ENCODE data around the gene WNT3A. TPM values are rescaled to one million over a fixed set of nuclear protein-coding genes. Genes with fewer than 3 reads are reported as not detected.

WNT3A gene
- total RNA-seq, 1 experiment from 2014 or later, result 0.24 TPM

DNA sequence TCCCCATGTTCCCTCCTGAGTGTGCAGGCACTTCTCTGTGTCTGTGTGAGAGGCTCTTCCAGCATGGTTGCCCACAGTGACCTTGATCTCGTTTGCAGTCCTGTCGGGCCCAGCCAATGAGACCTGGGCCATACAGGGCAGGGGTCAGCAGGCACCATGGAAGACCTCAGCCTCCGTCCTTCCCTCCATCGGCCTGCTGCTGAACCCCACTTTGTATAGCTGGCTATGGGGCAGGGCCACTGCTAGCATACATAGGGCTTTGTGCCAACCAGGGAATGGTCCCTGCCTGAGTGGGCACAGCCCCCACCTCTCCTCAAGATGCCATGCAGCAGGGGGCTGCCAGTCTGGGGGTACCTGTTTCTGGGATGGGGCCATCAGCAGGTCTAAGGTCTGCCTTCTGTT is 92.5 kb downstream of the WNT3A start:
- no peak overlapping the region for H3K27ac ChIP-seq

DNA sequence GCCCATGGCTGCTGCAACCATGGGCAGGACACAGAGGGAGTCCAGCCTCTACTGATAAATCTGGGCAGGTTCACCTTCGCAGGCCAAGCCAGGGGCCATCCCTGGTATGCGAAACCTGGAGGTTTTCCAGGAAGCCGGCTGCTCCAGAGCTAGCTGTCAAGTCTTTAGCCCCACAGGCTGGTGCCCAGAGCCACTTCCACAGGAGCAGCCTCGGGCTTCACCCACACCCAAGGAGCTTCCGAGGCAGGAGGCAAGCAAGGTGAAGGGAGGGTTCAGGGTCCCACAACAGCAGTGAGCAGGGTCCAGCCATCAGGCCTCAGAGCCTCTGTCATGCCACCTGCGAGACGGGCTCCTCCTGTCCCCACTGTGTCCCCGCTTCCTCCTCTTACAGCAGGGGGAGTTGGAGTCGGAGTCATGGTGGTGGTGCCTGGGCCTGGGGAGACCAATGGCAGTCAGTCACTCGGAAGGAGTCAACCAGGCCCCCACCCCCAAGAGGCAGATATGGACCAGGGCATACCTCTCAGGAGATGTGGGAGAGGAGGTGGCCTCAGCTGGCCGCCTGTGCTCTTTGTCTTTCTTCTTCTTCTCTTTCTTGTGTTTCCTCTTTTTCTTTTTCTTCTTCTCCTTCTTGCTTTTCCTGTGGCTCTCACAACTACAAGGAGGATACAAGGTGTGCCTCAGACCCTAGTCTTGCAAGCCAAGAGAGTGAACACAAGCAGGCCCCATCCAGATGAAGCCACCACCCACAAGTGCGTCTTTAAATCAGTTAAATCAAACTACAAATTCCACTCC is 94.2 kb downstream of the WNT3A start:
- Histone ChIP-seq H3K4me2 (peak overlapping the region; percentile 45), H2AFZ (no peak overlapping the region)
- intact Hi-C loops (cut with micrococcal nuclease; ENCODE audit: unreplicated experiment), result no loop called here

More for the DNA sequence above, 92.5 kb downstream of the WNT3A start:
- BruUV-seq (replicated peaks), result no TSS peak
- Histone ChIP-seq H3K4me2 (no peak overlapping the region), H3K9me3 (ENCODE audit: insufficient read depth, low read depth) (no peaks in the 10 kb centered on the region; the same call in 1 of the 2 replicates), H3K9me2 (ENCODE audit: insufficient read depth) (no peaks in the 10 kb centered on the region), H2AFZ (no peak overlapping the region), H3K79me2 (ENCODE audit: low read depth) (peaks cover 37% of the 10 kb centered on the region), H3K4me1 (replicated peaks; ENCODE audit: insufficient read depth) (peaks cover 8% of the 10 kb centered on the region; the same call in 1 of the 2 replicates), H4K20me1 (ENCODE audit: insufficient read depth) (peaks cover 61% of the 10 kb centered on the region), H3K27me3 (ENCODE audit: insufficient read depth, low read depth) (no peaks in the 10 kb centered on the region), H3K4me3 (no peak overlapping the region), H3K36me3 (ENCODE audit: low read depth) (peaks cover 22% of the 10 kb centered on the region; the same call in 1 of the 2 replicates), H3F3A (ENCODE audit: insufficient read depth, low read depth) (peaks cover 69% of the 10 kb centered on the region)
- no peak for TF ChIP-seq EZH2 (IDR thresholded peaks at IDR 0.05; ENCODE audit: low read depth)
- TF ChIP-seq, protein P1, sequence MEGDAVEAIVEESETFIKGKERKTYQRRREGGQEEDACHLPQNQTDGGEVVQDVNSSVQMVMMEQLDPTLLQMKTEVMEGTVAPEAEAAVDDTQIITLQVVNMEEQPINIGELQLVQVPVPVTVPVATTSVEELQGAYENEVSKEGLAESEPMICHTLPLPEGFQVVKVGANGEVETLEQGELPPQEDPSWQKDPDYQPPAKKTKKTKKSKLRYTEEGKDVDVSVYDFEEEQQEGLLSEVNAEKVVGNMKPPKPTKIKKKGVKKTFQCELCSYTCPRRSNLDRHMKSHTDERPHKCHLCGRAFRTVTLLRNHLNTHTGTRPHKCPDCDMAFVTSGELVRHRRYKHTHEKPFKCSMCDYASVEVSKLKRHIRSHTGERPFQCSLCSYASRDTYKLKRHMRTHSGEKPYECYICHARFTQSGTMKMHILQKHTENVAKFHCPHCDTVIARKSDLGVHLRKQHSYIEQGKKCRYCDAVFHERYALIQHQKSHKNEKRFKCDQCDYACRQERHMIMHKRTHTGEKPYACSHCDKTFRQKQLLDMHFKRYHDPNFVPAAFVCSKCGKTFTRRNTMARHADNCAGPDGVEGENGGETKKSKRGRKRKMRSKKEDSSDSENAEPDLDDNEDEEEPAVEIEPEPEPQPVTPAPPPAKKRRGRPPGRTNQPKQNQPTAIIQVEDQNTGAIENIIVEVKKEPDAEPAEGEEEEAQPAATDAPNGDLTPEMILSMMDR (conservative IDR thresholded peaks at IDR 0.05), result no peak
- ChIA-PET CTCF (no interaction called here), POLR2A (ENCODE audit: unreplicated experiment) (no interaction called here)
- no peak for DNase-seq
- intact Hi-C loops (cut with micrococcal nuclease; ENCODE audit: unreplicated experiment), result no loop called here

DNA sequence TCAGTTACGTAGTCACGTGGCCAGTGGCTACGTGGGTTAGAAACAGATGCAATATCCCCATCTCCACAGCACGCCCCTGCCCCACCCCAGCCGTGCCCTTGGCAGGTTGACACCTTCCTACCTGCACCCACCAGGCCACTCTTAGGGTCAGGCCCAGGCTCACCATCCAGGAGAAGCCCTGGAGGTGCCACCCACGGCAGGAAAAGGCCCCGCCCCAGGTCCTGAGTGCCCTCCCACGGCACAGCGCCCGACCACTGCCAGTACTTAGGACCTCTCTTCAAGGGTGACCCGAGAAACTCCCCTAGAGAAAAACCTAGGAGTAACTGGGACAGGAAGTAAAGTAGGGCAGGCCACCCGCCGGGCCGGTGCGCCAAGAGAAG is 94.8 kb downstream of the WNT3A start:
- peak in 1 of 2 experiments; percentile 29 for DNase-seq
- POLR2A ChIA-PET (ENCODE audit: unreplicated experiment), result no interaction called here

More for the DNA sequence above, 94.2 kb downstream of the WNT3A start:
- peaks cover 60% of the 10 kb centered on the region for H3F3A ChIP-seq (ENCODE audit: insufficient read depth, low read depth)
- no peaks in the 10 kb centered on the region for H3K27me3 ChIP-seq (ENCODE audit: insufficient read depth, low read depth)
- peaks cover 44% of the 10 kb centered on the region for H4K20me1 ChIP-seq (ENCODE audit: insufficient read depth)
- H3K27ac ChIP-seq, result no peak overlapping the region
- TSS peak; percentile 27 for BruUV-seq (replicated peaks)
- H3K9me2 ChIP-seq (ENCODE audit: insufficient read depth), result no peaks in the 10 kb centered on the region
- H3K4me1 ChIP-seq (replicated peaks; ENCODE audit: insufficient read depth), result peaks cover 8% of the 10 kb centered on the region; the same call in 1 of the 2 replicates
- H3K79me2 ChIP-seq (ENCODE audit: low read depth), result peaks cover 21% of the 10 kb centered on the region
- TF ChIP-seq, protein P1 (conservative IDR thresholded peaks at IDR 0.05), result no peak
- no peak for TF ChIP-seq EZH2 (IDR thresholded peaks at IDR 0.05; ENCODE audit: low read depth)
- H3K9me3 ChIP-seq (ENCODE audit: insufficient read depth, low read depth), result no peaks in the 10 kb centered on the region
- CTCF ChIA-PET, result no interaction called here
- POLR2A ChIA-PET (ENCODE audit: unreplicated experiment), result no interaction called here
- no peak overlapping the region; the same call in 1 of the 2 replicates for H3K4me3 ChIP-seq
- DNase-seq, result no peak
- peaks cover 7% of the 10 kb centered on the region; the same call in 1 of the 2 replicates for H3K36me3 ChIP-seq (ENCODE audit: low read depth)

More for the DNA sequence above, 94.8 kb downstream of the WNT3A start:
- no peak for TF ChIP-seq EZH2 (IDR thresholded peaks at IDR 0.05; ENCODE audit: low read depth)
- TF ChIP-seq, protein P1 (conservative IDR thresholded peaks at IDR 0.05), result no peak
- no TSS peak for BruUV-seq (replicated peaks)
- peak overlapping the region; percentile 85 for H3K4me3 ChIP-seq
- H3K9me2 ChIP-seq (ENCODE audit: insufficient read depth), result no peaks in the 10 kb centered on the region
- peak overlapping the region; percentile 45 for H3K4me2 ChIP-seq
- H3K27me3 ChIP-seq (ENCODE audit: insufficient read depth, low read depth), result no peaks in the 10 kb centered on the region
- H3F3A ChIP-seq (ENCODE audit: insufficient read depth, low read depth), result peaks cover 55% of the 10 kb centered on the region
- peaks cover 8% of the 10 kb centered on the region; the same call in 1 of the 2 replicates for H3K4me1 ChIP-seq (replicated peaks; ENCODE audit: insufficient read depth)
- CTCF ChIA-PET, result no interaction called here
- H3K27ac ChIP-seq, result no peak overlapping the region
- H3K36me3 ChIP-seq (ENCODE audit: low read depth), result peaks cover 4% of the 10 kb centered on the region; the same call in 1 of the 2 replicates
- intact Hi-C loops (cut with micrococcal nuclease; ENCODE audit: unreplicated experiment), result no loop called here
- no peak overlapping the region for H2AFZ ChIP-seq
- peaks cover 15% of the 10 kb centered on the region for H3K79me2 ChIP-seq (ENCODE audit: low read depth)
- H4K20me1 ChIP-seq (ENCODE audit: insufficient read depth), result peaks cover 39% of the 10 kb centered on the region
- H3K9me3 ChIP-seq (ENCODE audit: insufficient read depth, low read depth), result no peaks in the 10 kb centered on the region
